DOHH2 (cell line): ENCODE data around the gene ESAM.

Source experiments
- H3F3A ChIP-seq: fragments of 200-600 bp; sonication (generic), shearing (Covaris generic); 2 replicates; pipeline ENCODE4 v1.6.0; 2016; ENCODE audit warnings: antibody characterized with exemption, mild to moderate bottlenecking; ENCODE audit not compliant: control insufficient read depth, insufficient read depth
- H3K27ac ChIP-seq: fragments of 200-600 bp; sonication (generic); 2 replicates; pipeline ENCODE4 v1.5.1; 2014; ENCODE audit warnings: low read depth, mild to moderate bottlenecking, low read length, moderate library complexity
- H3K27me3 ChIP-seq: fragments of 200-600 bp; sonication (generic); 2 replicates; pipeline ENCODE4 v1.6.1; 2014; ENCODE audit warnings: mild to moderate bottlenecking, low read length, mixed read lengths; ENCODE audit not compliant: control insufficient read depth
- H3K36me3 ChIP-seq: fragments of 200-600 bp; sonication (generic); 2 replicates; pipeline ENCODE4 v1.6.1; 2014; ENCODE audit warnings: mild to moderate bottlenecking, low read length, moderate library complexity, mixed read lengths; ENCODE audit not compliant: control insufficient read depth
- H3K4me1 ChIP-seq: fragments of 200-600 bp; sonication (generic); 2 replicates; pipeline ENCODE4 v1.6.1; 2014; ENCODE audit warnings: mild to moderate bottlenecking, low read length, mixed read lengths; ENCODE audit not compliant: control insufficient read depth
- H3K4me2 ChIP-seq: fragments of 200-600 bp; sonication (generic); 2 replicates; pipeline ENCODE4 v1.6.0; 2014; ENCODE audit warnings: mild to moderate bottlenecking, low read length, moderate library complexity
- H3K4me3 ChIP-seq: fragments of 200-600 bp; sonication (generic); 2 replicates; pipeline ENCODE4 v1.5.1; 2014; ENCODE audit warnings: mild to moderate bottlenecking, low read length, mixed read lengths
- H3K79me2 ChIP-seq: fragments of 200-600 bp; sonication (generic); 2 replicates; pipeline ENCODE4 v1.6.1; 2014; ENCODE audit warnings: mild to moderate bottlenecking, low read length, mixed read lengths; ENCODE audit not compliant: control insufficient read depth
- H3K9me2 ChIP-seq: fragments of 200-600 bp; sonication (generic); replicated peaks from 2 replicates; pipeline ENCODE4 v1.6.1; 2014; ENCODE audit warnings: mild to moderate bottlenecking, low read length, mixed read lengths; ENCODE audit not compliant: control insufficient read depth
- H3K9me3 ChIP-seq: fragments of 200-600 bp; sonication (generic); 2 replicates; pipeline ENCODE4 v1.6.1; 2014; ENCODE audit warnings: antibody characterized with exemption, low read length, mixed read lengths; ENCODE audit not compliant: control insufficient read depth, insufficient read depth
- H4K20me1 ChIP-seq: fragments of 200-600 bp; sonication (generic); 2 replicates; pipeline ENCODE4 v1.6.0; 2014; ENCODE audit warnings: low read depth, mild to moderate bottlenecking, antibody characterized with exemption, low read length, moderate library complexity; ENCODE audit not compliant: control insufficient read depth, insufficient read depth
- CTCF ChIP-seq: fragments of 200-600 bp; sonication (generic); IDR thresholded peaks from one replicate; pipeline ENCODE4 v1.5.1; 2014; ENCODE audit warnings: antibody characterized with exemption, mild to moderate bottlenecking, low read depth, low read length; ENCODE audit not compliant: poor library complexity, severe bottlenecking
- EZH2phosphoT487 ChIP-seq: fragments of 200-600 bp; sonication (generic); IDR thresholded peaks from 2 replicates; pipeline ENCODE4 v1.6.1; 2017; ENCODE audit warnings: borderline replicate concordance, mild to moderate bottlenecking, antibody characterized with exemption, low read length, moderate library complexity, mixed read lengths

The ESAM gene

GRCh38 chr11:124766156-124766555 is 4.1 kb upstream of the ESAM start:
- Histone ChIP-seq H3K4me2 (no peak overlapping the region), H3K27ac (no peak overlapping the region), H3K79me2 (no peaks in the 10 kb centered on the region), H3K4me1 (peaks cover 20% of the 10 kb centered on the region), H3K27me3 (peaks cover 7% of the 10 kb centered on the region), H3K4me3 (no peak overlapping the region), H3K9me2 (no peaks in the 10 kb centered on the region), H3K9me3 (no peaks in the 10 kb centered on the region), H4K20me1 (no peaks in the 10 kb centered on the region), H3K36me3 (peaks cover 20% of the 10 kb centered on the region), H3F3A (no peaks in the 10 kb centered on the region)
- TF ChIP-seq CTCF (no peak), EZH2phosphoT487 (no peak)

GRCh38 chr11:124763156-124763947 is 1.3 kb upstream of the ESAM start:
- Histone ChIP-seq H3K36me3 (peaks cover 10% of the 10 kb centered on the region), H3K79me2 (no peaks in the 10 kb centered on the region), H3K4me2 (peak overlapping the region; percentile 83), H3K9me3 (no peaks in the 10 kb centered on the region), H4K20me1 (no peaks in the 10 kb centered on the region), H3K4me3 (peak overlapping the region; percentile 77), H3K4me1 (peaks cover 43% of the 10 kb centered on the region), H3K9me2 (no peaks in the 10 kb centered on the region), H3F3A (no peaks in the 10 kb centered on the region), H3K27me3 (peaks cover 34% of the 10 kb centered on the region), H3K27ac (no peak overlapping the region)
- TF ChIP-seq EZH2phosphoT487 = no peak
- TF ChIP-seq CTCF = peak; percentile 77

- Histone ChIP-seq H3K9me3 (no peaks in the 10 kb centered on the region), H3K79me2 (no peaks in the 10 kb centered on the region), H3K36me3 (peaks cover 10% of the 10 kb centered on the region), H4K20me1 (no peaks in the 10 kb centered on the region), H3K4me2 (peak overlapping the region; percentile 83), H3K27me3 (peaks cover 39% of the 10 kb centered on the region), H3K4me1 (peaks cover 49% of the 10 kb centered on the region), H3K27ac (no peak overlapping the region), H3F3A (no peaks in the 10 kb centered on the region), H3K4me3 (peak overlapping the region; percentile 77), H3K9me2 (no peaks in the 10 kb centered on the region)
- TF ChIP-seq EZH2phosphoT487 (no peak), CTCF (no peak)
These were observed 600 bp upstream of the ESAM start for GRCh38 chr11:124762624-124763155.
